ENCODE measurements around the gene SUB1.
"Not testable (repeated sequence)": the region's sequence is repeated elsewhere in the genome, so short reads cannot be mapped to it uniquely, and the experiment has no call there.

SUB1 gene

GRCh38 chr5:32551865-32552264 is 33.5 kb upstream of the SUB1 start:
- H3K4me1 ChIP-seq (ENCODE audit: insufficient read depth, low read length) = no peaks in the 10 kb centered on the region
- H3K27ac ChIP-seq (ENCODE audit: low read length) = no peak overlapping the region
- H3K4me3 ChIP-seq (ENCODE audit: low read length) = no peak overlapping the region
- no peaks in the 10 kb centered on the region; the same call in 1 of the 2 replicates for H3K9me3 ChIP-seq (ENCODE audit: insufficient read depth, low read depth, low read length)
- no peak overlapping the region for H3K9ac ChIP-seq (ENCODE audit: low read depth, low read length)
- no peaks in the 10 kb centered on the region for H3K36me3 ChIP-seq (ENCODE audit: insufficient read depth, low read depth, low read length)
- no peaks in the 10 kb centered on the region for H3K27me3 ChIP-seq (ENCODE audit: insufficient read depth, low read length)

- not testable (repeated sequence) for H3K27me3 ChIP-seq (ENCODE audit: insufficient read depth, low read length); H3K27ac ChIP-seq (ENCODE audit: low read length); H3K4me1 ChIP-seq (ENCODE audit: insufficient read depth, low read length); H3K9ac ChIP-seq (ENCODE audit: low read depth, low read length); H3K9me3 ChIP-seq (ENCODE audit: insufficient read depth, low read depth, low read length); H3K4me3 ChIP-seq (ENCODE audit: low read length); H3K36me3 ChIP-seq (ENCODE audit: insufficient read depth, low read depth, low read length)
Measured at GRCh38 chr5:32552491-32552890, 32.9 kb upstream of the SUB1 start.

GRCh38 chr5:32552936-32553335 is 32.4 kb upstream of the SUB1 start:
- Histone ChIP-seq H3K27ac (ENCODE audit: low read length) (no peak overlapping the region), H3K9ac (ENCODE audit: low read depth, low read length) (no peak overlapping the region), H3K36me3 (ENCODE audit: insufficient read depth, low read depth, low read length) (no peaks in the 10 kb centered on the region), H3K27me3 (ENCODE audit: insufficient read depth, low read length) (no peaks in the 10 kb centered on the region), H3K9me3 (ENCODE audit: insufficient read depth, low read depth, low read length) (no peaks in the 10 kb centered on the region; the same call in 1 of the 2 replicates), H3K4me1 (ENCODE audit: insufficient read depth, low read length) (no peaks in the 10 kb centered on the region), H3K4me3 (ENCODE audit: low read length) (no peak overlapping the region)

GRCh38 chr5:32554181-32554780 is 31.1 kb upstream of the SUB1 start:
- H3K27me3 ChIP-seq (ENCODE audit: insufficient read depth, low read length); H3K4me3 ChIP-seq (ENCODE audit: low read length); H3K36me3 ChIP-seq (ENCODE audit: insufficient read depth, low read depth, low read length); H3K27ac ChIP-seq (ENCODE audit: low read length); H3K4me1 ChIP-seq (ENCODE audit: insufficient read depth, low read length); H3K9ac ChIP-seq (ENCODE audit: low read depth, low read length); H3K9me3 ChIP-seq (ENCODE audit: insufficient read depth, low read depth, low read length): not testable (repeated sequence)

- not testable (repeated sequence) for H3K27me3 ChIP-seq (ENCODE audit: insufficient read depth, low read length); H3K4me3 ChIP-seq (ENCODE audit: low read length); H3K9me3 ChIP-seq (ENCODE audit: insufficient read depth, low read depth, low read length); H3K27ac ChIP-seq (ENCODE audit: low read length); H3K36me3 ChIP-seq (ENCODE audit: insufficient read depth, low read depth, low read length); H3K4me1 ChIP-seq (ENCODE audit: insufficient read depth, low read length); H3K9ac ChIP-seq (ENCODE audit: low read depth, low read length)
Measured at GRCh38 chr5:32556543-32556942, 28.8 kb upstream of the SUB1 start.

GRCh38 chr5:32559411-32559810 is 25.9 kb upstream of the SUB1 start:
- Histone ChIP-seq H3K9me3 (ENCODE audit: insufficient read depth, low read depth, low read length) (no peaks in the 10 kb centered on the region), H3K27me3 (ENCODE audit: insufficient read depth, low read length) (no peaks in the 10 kb centered on the region)

GRCh38 chr5:32559921-32560320 is 25.4 kb upstream of the SUB1 start:
- Histone ChIP-seq H3K27ac (ENCODE audit: low read length) (no peak overlapping the region), H3K9me3 (ENCODE audit: insufficient read depth, low read depth, low read length) (no peaks in the 10 kb centered on the region), H3K36me3 (ENCODE audit: insufficient read depth, low read depth, low read length) (no peaks in the 10 kb centered on the region), H3K9ac (ENCODE audit: low read depth, low read length) (no peak overlapping the region), H3K4me3 (ENCODE audit: low read length) (no peak overlapping the region), H3K4me1 (ENCODE audit: insufficient read depth, low read length) (no peaks in the 10 kb centered on the region), H3K27me3 (ENCODE audit: insufficient read depth, low read length) (no peaks in the 10 kb centered on the region)

More at GRCh38 chr5:32559411-32559810, 25.9 kb upstream of the SUB1 start:
- no peaks in the 10 kb centered on the region for H3K4me1 ChIP-seq (ENCODE audit: insufficient read depth, low read length)
- no peaks in the 10 kb centered on the region for H3K36me3 ChIP-seq (ENCODE audit: insufficient read depth, low read depth, low read length)
- H3K27ac ChIP-seq (ENCODE audit: low read length) = no peak overlapping the region
- H3K4me3 ChIP-seq (ENCODE audit: low read length) = no peak overlapping the region
- H3K9ac ChIP-seq (ENCODE audit: low read depth, low read length) = no peak overlapping the region

- no peaks in the 10 kb centered on the region for H3K4me1 ChIP-seq (ENCODE audit: insufficient read depth, low read length)
- H3K9ac ChIP-seq (ENCODE audit: low read depth, low read length) = no peak overlapping the region
- H3K36me3 ChIP-seq (ENCODE audit: insufficient read depth, low read depth, low read length) = no peaks in the 10 kb centered on the region
- H3K27ac ChIP-seq (ENCODE audit: low read length) = no peak overlapping the region
- H3K27me3 ChIP-seq (ENCODE audit: insufficient read depth, low read length) = no peaks in the 10 kb centered on the region
- H3K4me3 ChIP-seq (ENCODE audit: low read length) = no peak overlapping the region
- no peaks in the 10 kb centered on the region for H3K9me3 ChIP-seq (ENCODE audit: insufficient read depth, low read depth, low read length)
Measured at GRCh38 chr5:32562056-32562455, 23.3 kb upstream of the SUB1 start.

GRCh38 chr5:32562843-32563242 is 22.5 kb upstream of the SUB1 start:
- Histone ChIP-seq H3K9ac (ENCODE audit: low read depth, low read length) (no peak overlapping the region), H3K4me1 (ENCODE audit: insufficient read depth, low read length) (no peaks in the 10 kb centered on the region), H3K4me3 (ENCODE audit: low read length) (no peak overlapping the region), H3K9me3 (ENCODE audit: insufficient read depth, low read depth, low read length) (no peaks in the 10 kb centered on the region), H3K27ac (ENCODE audit: low read length) (no peak overlapping the region), H3K27me3 (ENCODE audit: insufficient read depth, low read length) (no peaks in the 10 kb centered on the region), H3K36me3 (ENCODE audit: insufficient read depth, low read depth, low read length) (no peaks in the 10 kb centered on the region)

GRCh38 chr5:32563614-32564013 is 21.7 kb upstream of the SUB1 start:
- Histone ChIP-seq H3K4me3 (ENCODE audit: low read length) (no peak overlapping the region), H3K27ac (ENCODE audit: low read length) (no peak overlapping the region), H3K27me3 (ENCODE audit: insufficient read depth, low read length) (no peaks in the 10 kb centered on the region), H3K9ac (ENCODE audit: low read depth, low read length) (no peak overlapping the region), H3K36me3 (ENCODE audit: insufficient read depth, low read depth, low read length) (no peaks in the 10 kb centered on the region), H3K9me3 (ENCODE audit: insufficient read depth, low read depth, low read length) (no peaks in the 10 kb centered on the region), H3K4me1 (ENCODE audit: insufficient read depth, low read length) (no peaks in the 10 kb centered on the region)

- Histone ChIP-seq H3K36me3 (ENCODE audit: insufficient read depth, low read depth, low read length) (no peaks in the 10 kb centered on the region), H3K4me1 (ENCODE audit: insufficient read depth, low read length) (no peaks in the 10 kb centered on the region), H3K9ac (ENCODE audit: low read depth, low read length) (no peak overlapping the region), H3K4me3 (ENCODE audit: low read length) (no peak overlapping the region), H3K27ac (ENCODE audit: low read length) (no peak overlapping the region), H3K27me3 (ENCODE audit: insufficient read depth, low read length) (no peaks in the 10 kb centered on the region), H3K9me3 (ENCODE audit: insufficient read depth, low read depth, low read length) (no peaks in the 10 kb centered on the region)
Measured at GRCh38 chr5:32565145-32565544, 20.2 kb upstream of the SUB1 start.

- no peak overlapping the region for H3K4me3 ChIP-seq (ENCODE audit: low read length)
- no peaks in the 10 kb centered on the region for H3K36me3 ChIP-seq (ENCODE audit: insufficient read depth, low read depth, low read length)
- H3K27me3 ChIP-seq (ENCODE audit: insufficient read depth, low read length) = no peaks in the 10 kb centered on the region
- no peak overlapping the region for H3K9ac ChIP-seq (ENCODE audit: low read depth, low read length)
- H3K27ac ChIP-seq (ENCODE audit: low read length) = no peak overlapping the region
- no peaks in the 10 kb centered on the region for H3K9me3 ChIP-seq (ENCODE audit: insufficient read depth, low read depth, low read length)
- H3K4me1 ChIP-seq (ENCODE audit: insufficient read depth, low read length) = no peaks in the 10 kb centered on the region
Measured at GRCh38 chr5:32566319-32567111, 18.8 kb upstream of the SUB1 start.

Data from iPS-20b (cell line).